Tibial nerve (tissue), 4 donors: Measurements from ENCODE around the gene PDZD2. TPM values are rescaled to one million over a fixed set of nuclear protein-coding genes. Genes with fewer than 3 reads are reported as not detected.
A peak's percentile ranks its signal among the peaks of the same experiment; 100 is the strongest.

Experiments
- DNase-seq, 2 donors: peaks; one replicate each; pipeline ENCODE4 v3.0.0-alpha.2; 2019; ENCODE audit warnings: low spot score in 2 of 2
- H3K27ac ChIP-seq, 4 donors: fragments of 200-600 bp; sonication (generic) in 3 of 4; one replicate each; pipeline ENCODE4 v1.5.1; 2017 to 2019; ENCODE audit warnings: mild to moderate bottlenecking in 1 of 4
- H3K27me3 ChIP-seq, 2 donors: fragments of 200-600 bp; sonication (generic) in 1 of 2; one replicate each; pipeline versions ENCODE4 v1.5.1 to v1.6.0; 2017 to 2019
- H3K36me3 ChIP-seq, 3 donors: fragments of 200-600 bp; sonication (generic); one replicate each; pipeline ENCODE4 v1.5.1; 2018 to 2019
- H3K4me1 ChIP-seq, 4 donors: fragments of 200-600 bp; sonication (generic) in 3 of 4; one replicate each; pipeline ENCODE4 v1.5.1; 2017 to 2019
- H3K4me3 ChIP-seq, 4 donors: fragments of 200-600 bp; sonication (generic) in 3 of 4; one replicate each; pipeline ENCODE4 v1.5.1; 2017 to 2019; ENCODE audit warnings: mild to moderate bottlenecking in 1 of 4, moderate library complexity in 1 of 4
- H3K9me3 ChIP-seq, 4 donors: fragments of 200-600 bp; sonication (generic) in 3 of 4; one replicate each; pipeline ENCODE4 v1.5.1; 2017 to 2019
- CTCF ChIP-seq, 5 experiments: fragments of 200-600 bp in 3 of 5; fragments of 450-650 bp in 2 of 5; sonication (generic) in 3 of 5; IDR thresholded peaks; one replicate each; pipeline ENCODE4 v1.5.1; 2016 to 2019; ENCODE audit warnings: antibody characterized with exemption in 5 of 5, mild to moderate bottlenecking in 3 of 5, moderate library complexity in 2 of 5
- EP300 ChIP-seq, 2 donors: sonication (generic); formaldehyde crosslinking; IDR thresholded peaks; one replicate each; pipeline ENCODE4 v1.6.1; 2017; ENCODE audit warnings: antibody characterized with exemption in 2 of 2, mild to moderate bottlenecking in 1 of 2
- POLR2A ChIP-seq, 2 donors: fragments of 450-650 bp; IDR thresholded peaks; one replicate each; pipeline ENCODE4 v1.6.1; 2017; ENCODE audit warnings: antibody characterized with exemption in 2 of 2, mild to moderate bottlenecking in 2 of 2, moderate library complexity in 2 of 2
- WGBS, 2 donors: methylation state at CpG; one replicate each; pipeline ENCODE4 v1.1.5; 2018; 5-methylcytosine and 5-hydroxymethylcytosine counted together
- total RNA-seq, 4 donors: library from RNA; depleted of rRNA; stranded (reverse); fragments of >200 nt; gene quantifications; one replicate each; pipeline ENCODE4 v1.1.0, GENCODE V29; 2016

The PDZD2 gene
- total RNA-seq, 4 donors from 2014 or later: 102 to 153 (median 117) TPM

GRCh38 chr5:31794009-31794408 lies 155.1 kb downstream of the PDZD2 start:
- H3K27me3 ChIP-seq: no peaks in the 10 kb centered on the region

GRCh38 chr5:31798168-31798567 lies 159.2 kb downstream of the PDZD2 start:
- Histone ChIP-seq H3K9me3 (no peaks in the 10 kb centered on the region), H3K36me3 (no peaks in the 10 kb centered on the region), H3K27ac (no peak overlapping the region), H3K4me3 (no peak overlapping the region), H3K27me3 (no peaks in the 10 kb centered on the region), H3K4me1 (no peaks in the 10 kb centered on the region)
- no peak for TF ChIP-seq EP300 (IDR thresholded peaks at IDR 0.05)
- no peak for TF ChIP-seq CTCF (IDR thresholded peaks at IDR 0.05)
- no peak for TF ChIP-seq POLR2A (IDR thresholded peaks at IDR 0.05)
- DNase-seq: no peak
- 90 to 92% methylated on average over 5 of the region's 5 CpGs for WGBS, 2 donors

More at GRCh38 chr5:31794009-31794408, 155.1 kb downstream of the PDZD2 start:
- Histone ChIP-seq H3K36me3 (no peaks in the 10 kb centered on the region), H3K4me3 (no peak overlapping the region), H3K9me3 (peaks cover 0 to 2% (median 0%) of the 10 kb centered on the region in 4 donors), H3K4me1 (no peaks in the 10 kb centered on the region), H3K27ac (no peak overlapping the region)
- no peak for DNase-seq
- no peak for TF ChIP-seq CTCF (IDR thresholded peaks at IDR 0.05)
- TF ChIP-seq EP300 (IDR thresholded peaks at IDR 0.05): no peak
- 83 to 97% methylated on average over 2 of the region's 2 CpGs for WGBS, 2 donors

GRCh38 chr5:31800351-31800750 lies 161.4 kb downstream of the PDZD2 start:
- Histone ChIP-seq H3K9me3 (no peaks in the 10 kb centered on the region), H3K36me3 (no peaks in the 10 kb centered on the region), H3K27ac (no peak overlapping the region), H3K27me3 (no peaks in the 10 kb centered on the region), H3K4me1 (no peaks in the 10 kb centered on the region), H3K4me3 (no peak overlapping the region)
- TF ChIP-seq POLR2A (IDR thresholded peaks at IDR 0.05) (no peak), EP300 (IDR thresholded peaks at IDR 0.05) (no peak), CTCF (IDR thresholded peaks at IDR 0.05) (no peak)
- DNase-seq: no peak
- WGBS, 2 donors: 100% methylated on average over 1 of the region's 1 CpG

- 81 to 88% methylated on average over 9 of the region's 9 CpGs for WGBS, 2 donors
- H3K4me1 ChIP-seq: peaks cover 0 to 3% (median 0%) of the 10 kb centered on the region in 4 donors
- TF ChIP-seq POLR2A (IDR thresholded peaks at IDR 0.05) (no peak), EP300 (IDR thresholded peaks at IDR 0.05) (no peak)
- no peaks in the 10 kb centered on the region for H3K36me3 ChIP-seq
- no peak overlapping the region for H3K4me3 ChIP-seq
- H3K27me3 ChIP-seq: no peaks in the 10 kb centered on the region
- no peak for DNase-seq
- H3K9me3 ChIP-seq: no peaks in the 10 kb centered on the region
- peak overlapping the region in 2 of 4 donors; percentile 36 to 72 for H3K27ac ChIP-seq
Measured at GRCh38 chr5:31805785-31806400, 167.0 kb downstream of the PDZD2 start.

- TF ChIP-seq POLR2A (IDR thresholded peaks at IDR 0.05) (no peak), CTCF (IDR thresholded peaks at IDR 0.05) (no peak), EP300 (IDR thresholded peaks at IDR 0.05) (no peak)
- H3K27ac ChIP-seq: peak overlapping the region in 2 of 4 donors; percentile 36 to 72
- peak overlapping the region in 1 of 4 donors; percentile 11 for H3K4me3 ChIP-seq
- no peak for DNase-seq
- H3K4me1 ChIP-seq: peaks cover 0 to 9% (median 0%) of the 10 kb centered on the region in 4 donors
- no peaks in the 10 kb centered on the region for H3K36me3 ChIP-seq
- 35% methylated on average over 6 of the region's 6 CpGs for WGBS, 2 donors
- no peaks in the 10 kb centered on the region for H3K9me3 ChIP-seq
- H3K27me3 ChIP-seq: no peaks in the 10 kb centered on the region
Measured at GRCh38 chr5:31806561-31806960, 167.6 kb downstream of the PDZD2 start.
